ENCODE data around the gene JPH4.

JPH4 gene

DNA sequence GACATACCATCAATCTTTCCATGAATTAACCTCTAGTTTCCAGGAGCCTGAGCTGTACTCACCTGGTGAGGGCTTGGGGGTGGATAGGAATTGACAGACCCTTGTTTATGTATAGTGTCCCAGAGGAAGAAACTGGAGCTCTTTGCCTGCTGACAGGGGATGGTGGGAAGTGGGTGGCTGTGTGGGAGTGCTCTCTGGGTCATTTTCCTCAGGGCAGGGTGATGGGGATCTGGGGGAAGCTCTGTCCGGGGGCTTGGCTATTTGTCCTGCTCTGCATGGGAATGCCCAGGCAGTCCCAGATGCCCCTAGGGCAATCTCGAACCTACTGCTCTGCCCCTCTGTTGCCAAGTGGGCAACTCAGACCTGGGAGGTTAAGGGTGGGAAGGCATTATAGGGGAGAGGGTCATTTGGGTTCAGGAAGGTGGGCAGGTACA is 35.8 kb upstream of the JPH4 start:
- H3K79me2 ChIP-seq (ENCODE audit: insufficient read depth, low read length): no peaks in the 10 kb centered on the region
- H3K36me3 ChIP-seq (ENCODE audit: insufficient read depth, low read length): no peaks in the 10 kb centered on the region
- H3K27me3 ChIP-seq (ENCODE audit: insufficient read depth, low read length): peaks cover 5% of the 10 kb centered on the region; the same call in 1 of the 2 replicates
- no peaks in the 10 kb centered on the region for H3K9me2 ChIP-seq (ENCODE audit: low read depth, low read length)
- no peaks in the 10 kb centered on the region for H3K9me3 ChIP-seq (ENCODE audit: low read length)
- H3K9ac ChIP-seq (ENCODE audit: low read length): no peak overlapping the region
- H3F3A ChIP-seq (ENCODE audit: insufficient read depth, low read length): no peaks in the 10 kb centered on the region
- H3K27ac ChIP-seq (ENCODE audit: low read depth, low read length, poor library complexity, severe bottlenecking): no peak overlapping the region
- no peak overlapping the region for H2AFZ ChIP-seq (ENCODE audit: low read length)
- no peak for TF ChIP-seq EZH2 (IDR thresholded peaks at IDR 0.05; ENCODE audit: borderline replicate concordance, low read length)
- TF ChIP-seq CTCF (IDR thresholded peaks at IDR 0.05; ENCODE audit: low read length): no peak
- H3K4me3 ChIP-seq (ENCODE audit: low read depth, low read length, poor library complexity, severe bottlenecking): no peak overlapping the region
- no peak overlapping the region for H3K4me2 ChIP-seq (ENCODE audit: low read length)
- no peaks in the 10 kb centered on the region for H4K20me1 ChIP-seq (ENCODE audit: insufficient read depth, low read length)
- no peaks in the 10 kb centered on the region for H3K4me1 ChIP-seq (ENCODE audit: insufficient read depth, low read length, severe bottlenecking)

DNA sequence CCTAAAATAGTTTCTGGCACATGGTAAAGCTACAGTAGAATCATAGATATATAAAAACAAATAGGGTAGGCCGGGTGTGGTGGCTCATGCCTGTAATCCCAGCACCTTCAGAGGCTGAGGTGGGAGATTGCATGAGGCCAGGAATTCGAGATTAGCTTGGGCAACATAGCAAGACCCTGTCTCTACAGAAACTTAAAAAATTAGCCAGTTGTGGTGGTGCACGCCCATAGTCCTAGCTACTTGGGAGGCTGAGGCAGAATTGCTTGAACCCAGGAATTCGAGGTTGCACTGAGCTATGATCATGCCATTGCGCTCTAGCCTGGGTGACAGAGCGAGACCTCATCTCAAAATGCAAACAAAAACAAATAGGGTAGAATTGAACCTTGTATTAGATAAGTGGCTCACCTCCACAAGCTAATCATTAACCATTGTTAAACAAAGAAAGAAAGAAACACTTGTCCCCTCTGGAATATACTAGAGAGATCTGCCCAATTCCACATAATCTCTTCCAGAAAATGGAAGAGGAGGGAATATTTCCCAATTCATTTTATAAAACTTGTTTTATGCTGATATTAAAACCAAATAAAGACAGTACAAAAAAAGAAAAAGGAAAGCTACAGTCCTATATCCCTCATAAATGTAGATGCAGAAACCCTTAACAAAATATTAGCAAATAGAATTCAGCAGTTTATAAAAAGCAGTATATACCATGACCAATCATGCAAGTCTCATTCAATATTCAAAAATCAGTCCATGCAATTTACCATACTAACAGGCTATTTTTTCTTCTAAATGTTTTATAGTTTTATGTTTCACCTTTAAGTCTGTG is 34.9 kb upstream of the JPH4 start:
- Histone ChIP-seq H3K9me3 (ENCODE audit: low read length) (no peaks in the 10 kb centered on the region), H3K4me2 (ENCODE audit: low read length) (no peak overlapping the region), H2AFZ (ENCODE audit: low read length) (no peak overlapping the region), H3K9ac (ENCODE audit: low read length) (no peak overlapping the region), H4K20me1 (ENCODE audit: insufficient read depth, low read length) (no peaks in the 10 kb centered on the region), H3K27ac (ENCODE audit: low read depth, low read length, poor library complexity, severe bottlenecking) (no peak overlapping the region), H3K36me3 (ENCODE audit: insufficient read depth, low read length) (no peaks in the 10 kb centered on the region), H3K79me2 (ENCODE audit: insufficient read depth, low read length) (no peaks in the 10 kb centered on the region), H3K27me3 (ENCODE audit: insufficient read depth, low read length) (peaks cover 5% of the 10 kb centered on the region; the same call in 1 of the 2 replicates), H3K9me2 (ENCODE audit: low read depth, low read length) (no peaks in the 10 kb centered on the region), H3K4me1 (ENCODE audit: insufficient read depth, low read length, severe bottlenecking) (no peaks in the 10 kb centered on the region), H3K4me3 (ENCODE audit: low read depth, low read length, poor library complexity, severe bottlenecking) (no peak overlapping the region), H3F3A (ENCODE audit: insufficient read depth, low read length) (no peaks in the 10 kb centered on the region)
- no peak for TF ChIP-seq CTCF (IDR thresholded peaks at IDR 0.05; ENCODE audit: low read length)
- no peak for TF ChIP-seq EZH2 (IDR thresholded peaks at IDR 0.05; ENCODE audit: borderline replicate concordance, low read length)

DNA sequence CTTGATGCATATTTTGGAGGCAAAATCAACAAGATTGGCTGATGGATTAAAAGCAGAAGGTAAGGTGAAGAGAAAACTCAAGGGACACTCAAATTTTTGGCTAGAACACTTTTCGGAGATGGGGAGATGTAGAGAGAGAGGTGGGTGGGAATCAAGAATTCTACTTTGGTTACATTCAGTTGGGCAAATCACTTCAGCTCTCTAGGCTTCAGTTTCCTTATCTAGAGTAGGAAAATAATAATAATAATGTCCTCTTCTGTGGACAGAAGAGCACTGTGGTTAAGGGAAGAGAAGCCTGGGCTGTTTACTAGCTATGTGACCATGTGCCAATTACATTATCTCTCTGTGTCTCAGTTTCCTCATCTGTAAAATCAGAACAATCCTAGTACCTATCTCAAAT is 34.2 kb upstream of the JPH4 start:
- Histone ChIP-seq H3K79me2 (ENCODE audit: insufficient read depth, low read length) (no peaks in the 10 kb centered on the region), H3F3A (ENCODE audit: insufficient read depth, low read length) (no peaks in the 10 kb centered on the region), H3K9ac (ENCODE audit: low read length) (no peak overlapping the region), H3K4me1 (ENCODE audit: insufficient read depth, low read length, severe bottlenecking) (no peaks in the 10 kb centered on the region), H3K9me2 (ENCODE audit: low read depth, low read length) (no peaks in the 10 kb centered on the region), H3K27me3 (ENCODE audit: insufficient read depth, low read length) (peaks cover 5% of the 10 kb centered on the region; the same call in 1 of the 2 replicates), H3K4me2 (ENCODE audit: low read length) (no peak overlapping the region), H3K27ac (ENCODE audit: low read depth, low read length, poor library complexity, severe bottlenecking) (no peak overlapping the region), H2AFZ (ENCODE audit: low read length) (no peak overlapping the region), H4K20me1 (ENCODE audit: insufficient read depth, low read length) (no peaks in the 10 kb centered on the region), H3K9me3 (ENCODE audit: low read length) (no peaks in the 10 kb centered on the region), H3K4me3 (ENCODE audit: low read depth, low read length, poor library complexity, severe bottlenecking) (no peak overlapping the region), H3K36me3 (ENCODE audit: insufficient read depth, low read length) (no peaks in the 10 kb centered on the region)
- TF ChIP-seq EZH2 (IDR thresholded peaks at IDR 0.05; ENCODE audit: borderline replicate concordance, low read length) (no peak), CTCF (IDR thresholded peaks at IDR 0.05; ENCODE audit: low read length) (no peak)
